WTC11 (cell line): ENCODE measurements around the gene TRIM65. TPM values are rescaled to one million over a fixed set of nuclear protein-coding genes. Genes with fewer than 3 reads are reported as not detected.
"Not testable (repeated sequence)": the region's sequence is repeated elsewhere in the genome, so short reads cannot be mapped to it uniquely, and the experiment has no call there.

ENCODE experiments used
- ATAC-seq: fragments of 200-7000 bp; cut with Tn5 transposase; 2 replicates; pipeline ENCODE4 v1.10.0; 2021; ENCODE audit warnings: mild to moderate bottlenecking, moderate library complexity
- CTCF ChIA-PET: fragments of 300-600 bp; sonication (Branson Sonifier 250); formaldehyde crosslinking; loops from one replicate; lab custom pipeline; 2021; ENCODE audit warnings: antibody characterized with exemption; lab: Charles Lee
- POLR2A ChIA-PET: fragments of 350-600 bp; sonication (Branson Sonifier 250); formaldehyde crosslinking; loops from one replicate; lab custom pipeline; 2021; ENCODE audit warnings: antibody characterized with exemption; lab: Charles Lee
- DNase-seq: peaks from one replicate; pipeline ENCODE4 v3.0.0; 2021; ENCODE audit warnings: low spot score
- H3K27ac Mint-ChIP-seq: 2 replicates; pipeline ENCODE4 v1.8.0; 2021; ENCODE audit warnings: mixed read lengths
- H3K27me3 Mint-ChIP-seq: 2 replicates; pipeline ENCODE4 v1.8.0; 2021; ENCODE audit warnings: low read depth, mild to moderate bottlenecking, moderate library complexity, mixed read lengths
- H3K36me3 Mint-ChIP-seq: 2 replicates; pipeline ENCODE4 v1.8.0; 2021; ENCODE audit warnings: mixed read lengths
- H3K4me1 Mint-ChIP-seq: 2 replicates; pipeline ENCODE4 v1.8.0; 2022; ENCODE audit warnings: mixed read lengths
- H3K4me3 Mint-ChIP-seq: 2 replicates; pipeline ENCODE4 v1.8.0; 2021; ENCODE audit warnings: mild to moderate bottlenecking, moderate library complexity, mixed read lengths
- H3K9me3 Mint-ChIP-seq: 2 replicates; pipeline ENCODE4 v1.8.0; 2021; ENCODE audit warnings: mixed read lengths
- CREM ChIP-seq: sonication (generic); formaldehyde crosslinking; IDR thresholded peaks from 2 replicates; pipeline ENCODE4 v1.8.1; 2022; ENCODE audit warnings: mild to moderate bottlenecking, missing genetic modification reagents, moderate library complexity
- E2F4 ChIP-seq: sonication (generic); formaldehyde crosslinking; IDR thresholded peaks from 2 replicates; pipeline ENCODE4 v1.8.1; 2022; ENCODE audit warnings: low read depth, mild to moderate bottlenecking, moderate library complexity, missing genetic modification reagents, borderline replicate concordance
- GABPB1 ChIP-seq: sonication (generic); formaldehyde crosslinking; IDR thresholded peaks from 2 replicates; pipeline ENCODE4 v1.8.1; 2023; ENCODE audit warnings: mild to moderate bottlenecking, missing genetic modification reagents
- PRDM15 ChIP-seq: sonication (generic); formaldehyde crosslinking; IDR thresholded peaks from 2 replicates; pipeline ENCODE4 v1.8.0; 2022; ENCODE audit warnings: missing genetic modification reagents
- RELA ChIP-seq: sonication (generic); formaldehyde crosslinking; IDR thresholded peaks from 2 replicates; pipeline ENCODE4 v1.8.1; 2022; ENCODE audit warnings: missing genetic modification reagents, mild to moderate bottlenecking, borderline replicate concordance
- SOX15 ChIP-seq: fragments of 250-450 bp; sonication (Bioruptor Pico); IDR thresholded peaks from 2 replicates; pipeline ENCODE4 v1.9.0; 2021; ENCODE audit warnings: mild to moderate bottlenecking
- TEAD4 ChIP-seq: sonication (generic); formaldehyde crosslinking; IDR thresholded peaks from 2 replicates; pipeline ENCODE4 v1.8.0; 2022; ENCODE audit warnings: mild to moderate bottlenecking, missing genetic modification reagents
- ZMAT4 ChIP-seq: fragments of 250-450 bp; sonication (Bioruptor Pico); IDR thresholded peaks from 2 replicates; pipeline ENCODE4 v1.9.0; 2021; ENCODE audit warnings: mild to moderate bottlenecking
- ZNF281 ChIP-seq: sonication (generic); formaldehyde crosslinking; IDR thresholded peaks from 2 replicates; pipeline ENCODE4 v1.8.0; 2023; ENCODE audit warnings: mild to moderate bottlenecking, missing genetic modification reagents
- ZNF423 ChIP-seq: fragments of 250-450 bp; sonication (Bioruptor Pico); IDR thresholded peaks from 2 replicates; pipeline ENCODE4 v2.1.2; 2022; ENCODE audit warnings: mild to moderate bottlenecking, moderate library complexity
- ZNF671 ChIP-seq: fragments of 250-450 bp; sonication (Bioruptor Pico); IDR thresholded peaks from 2 replicates; pipeline ENCODE4 v1.8.0; 2021; ENCODE audit warnings: mild to moderate bottlenecking
- total RNA-seq: library from RNA; stranded (reverse); gene quantifications from 3 replicates; pipeline ENCODE4 v1.2.3, GENCODE V29; 2021

TRIM65 gene
- total RNA-seq, 1 experiment from 2014 or later: 56.4 TPM

GRCh38 chr17:75869282-75870141, 27.2 kb downstream of the TRIM65 start:
- no peak overlapping the region; the same call in 1 of the 2 replicates for H3K27ac Mint-ChIP-seq
- H3K4me3 Mint-ChIP-seq: no peak overlapping the region
- no peaks in the 10 kb centered on the region for H3K27me3 Mint-ChIP-seq
- ATAC-seq (no peak), DNase-seq (no peak)
- H3K36me3 Mint-ChIP-seq: no peaks in the 10 kb centered on the region
- ChIA-PET CTCF (interaction anchor here (1.0 to 5.1 kb wide), 4 partner anchors 9 to 39 kb away, joined by 4 to 48 read pairs (median 14); partner anchors contain the start of genes MRPL38 and TRIM47), POLR2A (no interaction called here)
- TF ChIP-seq GABPB1 (CRISPR knock-in tag) (peak; percentile 99), ZNF671 (CRISPR knock-in tag) (no peak)
- H3K9me3 Mint-ChIP-seq: no peaks in the 10 kb centered on the region
- peaks cover 28% of the 10 kb centered on the region for H3K4me1 Mint-ChIP-seq

- ATAC-seq, H3K36me3 Mint-ChIP-seq, H3K27me3 Mint-ChIP-seq, H3K4me3 Mint-ChIP-seq, H3K27ac Mint-ChIP-seq, DNase-seq, POLR2A ChIA-PET, H3K9me3 Mint-ChIP-seq: not testable (repeated sequence)
- CTCF ChIA-PET: interaction anchor here (1.0 to 1.4 kb wide), 2 partner anchors 9 to 37 kb away, joined by 4 to 9 read pairs; partner anchors contain the start of genes MRPL38 and TRIM47
- H3K4me1 Mint-ChIP-seq: peaks cover 32% of the 10 kb centered on the region
Measured at GRCh38 chr17:75868730-75869281, 27.9 kb downstream of the TRIM65 start.

GRCh38 chr17:75865404-75866188, 31.2 kb downstream of the TRIM65 start:
- not testable (repeated sequence) for ATAC-seq, H3K27me3 Mint-ChIP-seq, H3K36me3 Mint-ChIP-seq, H3K4me3 Mint-ChIP-seq, H3K9me3 Mint-ChIP-seq, DNase-seq, H3K27ac Mint-ChIP-seq
- ChIA-PET POLR2A (interaction anchor here (1.4 kb wide), 1 partner anchor 10 kb away, joined by 10 read pairs; the partner anchor contains the start of gene WBP2), CTCF (interaction anchor here (0.6 to 1.4 kb wide), 12 partner anchors 8 to 811 kb away, joined by 3 to 15 read pairs (median 5); partner anchors contain the start of genes CDK3, GALK1 and SMIM5)
- peaks cover 25% of the 10 kb centered on the region for H3K4me1 Mint-ChIP-seq

- ATAC-seq: peak; percentile 8; the same call in 1 of the 2 replicates
- ChIA-PET CTCF (interaction anchor here (0.6 to 2.0 kb wide), 18 partner anchors 8 to 810 kb away, joined by 3 to 15 read pairs (median 4); partner anchors contain the start of genes CDK3, GALK1, SMIM5 and TRIM47), POLR2A (interaction anchor here (0.7 to 1.4 kb wide), 2 partner anchors 9 to 34 kb away, joined by 3 to 10 read pairs; partner anchors contain the start of gene WBP2)
- not testable (repeated sequence) for H3K27me3 Mint-ChIP-seq, H3K4me3 Mint-ChIP-seq, H3K27ac Mint-ChIP-seq, DNase-seq, H3K36me3 Mint-ChIP-seq, H3K9me3 Mint-ChIP-seq
- peaks cover 21% of the 10 kb centered on the region for H3K4me1 Mint-ChIP-seq
Measured at GRCh38 chr17:75864887-75865286, 31.9 kb downstream of the TRIM65 start.

- ChIA-PET POLR2A (interaction anchor here (0.7 to 1.4 kb wide), 2 partner anchors 9 to 34 kb away, joined by 3 to 10 read pairs; partner anchors contain the start of gene WBP2), CTCF (interaction anchor here (0.7 to 2.0 kb wide), 16 partner anchors 9 to 263 kb away, joined by 3 to 15 read pairs (median 5); partner anchors contain the start of genes CDK3, SMIM5, TRIM47 and WBP2)
- H3K36me3 Mint-ChIP-seq: no peaks in the 10 kb centered on the region
- H3K27ac Mint-ChIP-seq: peak overlapping the region; percentile 41; the same call in 1 of the 2 replicates
- no peak overlapping the region for H3K4me3 Mint-ChIP-seq
- DNase-seq (no peak), ATAC-seq (peak; percentile 92)
- peaks cover 18% of the 10 kb centered on the region for H3K4me1 Mint-ChIP-seq
- H3K27me3 Mint-ChIP-seq: peaks cover 2% of the 10 kb centered on the region; the same call in 1 of the 2 replicates
- no peak for TF ChIP-seq RELA (CRISPR knock-in tag)
- TF ChIP-seq ZMAT4 (CRISPR knock-in tag): no peak
- no peak for TF ChIP-seq PRDM15 (CRISPR knock-in tag)
- TF ChIP-seq ZNF281 (CRISPR knock-in tag): no peak
- TF ChIP-seq CREM (CRISPR knock-in tag): no peak
- TF ChIP-seq ZNF423 (CRISPR knock-in tag): no peak
- no peak for TF ChIP-seq SOX15 (CRISPR knock-in tag)
- TF ChIP-seq ZNF671 (CRISPR knock-in tag): no peak
- TF ChIP-seq E2F4: no peak
- no peak for TF ChIP-seq TEAD4 (CRISPR knock-in tag)
- 0 out of 2 replicates have a peak, but pooled peaks cover 3% of the 10 kb centered on the region for H3K9me3 Mint-ChIP-seq
Measured at GRCh38 chr17:75864448-75864871, 32.3 kb downstream of the TRIM65 start.
